Stimulated activated CD8-positive, alpha-beta memory T cell treated with anti-CD3 and anti-CD28 coated beads, Interleukin-4, amount 100 ng/mL, for 24 hours (primary cell): Measurements from ENCODE around the gene TRIP6.
"Not testable (repeated sequence)": the region's sequence is repeated elsewhere in the genome, so short reads cannot be mapped to it uniquely, and the experiment has no call there.

Experiments used
- DNase-seq: peaks from one replicate; pipeline ENCODE4 v3.0.0-alpha.2; 2020; ENCODE audit warnings: low read depth

Gene TRIP6

GRCh38 chr7:100837099-100837836 is 29.9 kb upstream of the TRIP6 start:
- DNase-seq = peak; percentile 75

GRCh38 chr7:100839361-100839760 is 27.8 kb upstream of the TRIP6 start:
- DNase-seq = no peak

- DNase-seq = no peak
These were observed 26.6 kb upstream of the TRIP6 start for GRCh38 chr7:100840470-100841100.

GRCh38 chr7:100847360-100847759 is 19.8 kb upstream of the TRIP6 start:
- DNase-seq = no peak

- peak; percentile 82 for DNase-seq
These were observed 14.9 kb upstream of the TRIP6 start, which contains the start of gene SLC12A9 for GRCh38 chr7:100852048-100852872. Gene SLC12A9 (plus strand): TSS chr7:100852713. CDS start chr7:100854198, 1,485 bp downstream.

- DNase-seq = no peak
These were observed 12.9 kb upstream of the TRIP6 start for GRCh38 chr7:100854146-100854895.

- DNase-seq = not testable (repeated sequence)
These were observed 12.3 kb upstream of the TRIP6 start for GRCh38 chr7:100854899-100855298.

GRCh38 chr7:100855515-100855914 is 11.7 kb upstream of the TRIP6 start:
- DNase-seq = no peak

GRCh38 chr7:100856871-100857282 is 10.3 kb upstream of the TRIP6 start:
- DNase-seq = no peak

- DNase-seq = no peak
These were observed 7.3 kb upstream of the TRIP6 start for GRCh38 chr7:100859856-100860255.

GRCh38 chr7:100860702-100861615 is 6.2 kb upstream of the TRIP6 start:
- no peak for DNase-seq

- no peak for DNase-seq
These were observed 5.6 kb upstream of the TRIP6 start for GRCh38 chr7:100861616-100861985.

- DNase-seq = no peak
These were observed 3.7 kb upstream of the TRIP6 start for GRCh38 chr7:100863406-100863950.

GRCh38 chr7:100864263-100864845 is 2.8 kb upstream of the TRIP6 start:
- DNase-seq = no peak

GRCh38 chr7:100865372-100865911 is 1.7 kb upstream of the TRIP6 start:
- no peak for DNase-seq

GRCh38 chr7:100865938-100866728 is 1.1 kb upstream of the TRIP6 start:
- no peak for DNase-seq

- DNase-seq = no peak
These were observed 503 bp upstream of the TRIP6 start for GRCh38 chr7:100866729-100867039.

- DNase-seq = no peak
These were observed 744 bp downstream of the TRIP6 start for GRCh38 chr7:100867776-100868485.
